Activated T-helper 9 cell treated with anti-CD3 and anti-CD28 coated beads, Interleukin-2, amount 50 U/mL, for 16 hours (primary cell): ENCODE results near the gene ADIG.
"Not testable (repeated sequence)": the region's sequence is repeated elsewhere in the genome, so short reads cannot be mapped to it uniquely, and the experiment has no call there.

Source experiments
- DNase-seq: peaks from one replicate; pipeline ENCODE4 v3.0.0-alpha.2; 2020; ENCODE audit warnings: low read depth

Gene ADIG

GRCh38 chr20:38573413-38573812 lies 7.6 kb upstream of the ADIG start:
- no peak for DNase-seq

- DNase-seq: no peak
Observed at GRCh38 chr20:38579219-38579910, 1.6 kb upstream of the ADIG start.

- DNase-seq: no peak
Observed at GRCh38 chr20:38579921-38580320, 1.1 kb upstream of the ADIG start.

GRCh38 chr20:38581830-38582358 lies 897 bp downstream of the ADIG start:
- DNase-seq: no peak

GRCh38 chr20:38583306-38583705 lies 2.3 kb downstream of the ADIG start:
- no peak for DNase-seq

GRCh38 chr20:38584099-38584763 lies 3.2 kb downstream of the ADIG start:
- no peak for DNase-seq

- DNase-seq: no peak
Observed at GRCh38 chr20:38585404-38586180, 4.6 kb downstream of the ADIG start.

- DNase-seq: no peak
Observed at GRCh38 chr20:38586181-38586525, 5.2 kb downstream of the ADIG start.

GRCh38 chr20:38588303-38588702 lies 7.3 kb downstream of the ADIG start:
- DNase-seq: no peak

GRCh38 chr20:38589351-38589750 lies 8.4 kb downstream of the ADIG start:
- no peak for DNase-seq

- no peak for DNase-seq
Observed at GRCh38 chr20:38589967-38590675, 9.1 kb downstream of the ADIG start.

GRCh38 chr20:38590676-38591473 lies 9.9 kb downstream of the ADIG start:
- no peak for DNase-seq

- no peak for DNase-seq
Observed at GRCh38 chr20:38591474-38592410, 10.7 kb downstream of the ADIG start.

GRCh38 chr20:38592411-38592790 lies 11.4 kb downstream of the ADIG start:
- DNase-seq: not testable (repeated sequence)

GRCh38 chr20:38594281-38594680 lies 13.3 kb downstream of the ADIG start:
- not testable (repeated sequence) for DNase-seq

GRCh38 chr20:38595886-38596285 lies 14.9 kb downstream of the ADIG start:
- not testable (repeated sequence) for DNase-seq

- no peak for DNase-seq
Observed at GRCh38 chr20:38599410-38599882, 18.4 kb downstream of the ADIG start.

GRCh38 chr20:38600057-38600456 lies 19.1 kb downstream of the ADIG start:
- DNase-seq: no peak

- DNase-seq: no peak
Observed at GRCh38 chr20:38601216-38602184, 20.5 kb downstream of the ADIG start, which contains the start of gene ARHGAP40. Gene ARHGAP40, plus strand, starts transcription at chr20:38601809.
